Measurements from ENCODE around the gene TBC1D16.

DNA sequence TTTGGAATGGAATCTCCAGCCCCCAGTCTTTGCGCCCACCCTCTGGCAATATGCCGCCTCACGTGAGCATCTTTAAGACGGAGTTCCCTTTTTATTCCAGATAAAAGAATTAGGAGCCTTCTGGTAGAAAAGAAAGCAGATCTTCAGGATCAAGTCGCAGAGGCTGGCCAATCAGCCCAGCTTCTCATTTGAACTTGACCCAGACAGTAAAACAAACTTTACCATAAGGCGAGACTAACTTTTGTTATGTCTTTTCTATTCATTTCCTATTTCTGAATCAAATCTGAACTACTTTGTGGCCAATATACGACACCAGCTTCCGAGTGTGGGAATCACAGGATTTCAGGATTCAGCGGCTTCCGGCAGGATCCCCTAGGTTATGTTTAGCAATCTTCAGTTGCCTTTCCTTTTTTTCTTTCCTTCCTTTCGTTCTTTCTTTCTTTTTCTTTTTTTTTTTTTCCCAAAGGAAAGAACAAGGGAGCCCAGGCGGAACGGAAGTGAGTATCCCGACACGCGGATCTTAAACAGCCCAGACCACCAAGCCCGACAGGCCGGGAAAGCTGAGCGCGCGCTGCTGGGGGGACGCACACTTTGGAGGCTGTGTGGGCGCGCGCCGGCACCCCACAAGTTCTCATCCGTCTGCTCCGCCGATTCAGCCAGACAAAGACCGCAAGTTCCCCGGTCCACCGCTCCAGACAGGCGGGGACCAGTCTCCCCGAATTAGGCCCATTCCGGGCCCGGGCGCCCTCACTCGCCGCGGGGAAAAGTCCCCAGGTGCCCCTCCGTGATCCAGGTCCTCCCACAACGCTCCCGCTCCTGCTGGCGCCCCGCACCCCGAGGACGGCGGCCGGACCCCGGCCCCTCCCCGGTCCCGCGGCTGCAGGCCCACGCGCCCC is 633 bp downstream of the TBC1D16 start:
- TF ChIP-seq, protein P1, sequence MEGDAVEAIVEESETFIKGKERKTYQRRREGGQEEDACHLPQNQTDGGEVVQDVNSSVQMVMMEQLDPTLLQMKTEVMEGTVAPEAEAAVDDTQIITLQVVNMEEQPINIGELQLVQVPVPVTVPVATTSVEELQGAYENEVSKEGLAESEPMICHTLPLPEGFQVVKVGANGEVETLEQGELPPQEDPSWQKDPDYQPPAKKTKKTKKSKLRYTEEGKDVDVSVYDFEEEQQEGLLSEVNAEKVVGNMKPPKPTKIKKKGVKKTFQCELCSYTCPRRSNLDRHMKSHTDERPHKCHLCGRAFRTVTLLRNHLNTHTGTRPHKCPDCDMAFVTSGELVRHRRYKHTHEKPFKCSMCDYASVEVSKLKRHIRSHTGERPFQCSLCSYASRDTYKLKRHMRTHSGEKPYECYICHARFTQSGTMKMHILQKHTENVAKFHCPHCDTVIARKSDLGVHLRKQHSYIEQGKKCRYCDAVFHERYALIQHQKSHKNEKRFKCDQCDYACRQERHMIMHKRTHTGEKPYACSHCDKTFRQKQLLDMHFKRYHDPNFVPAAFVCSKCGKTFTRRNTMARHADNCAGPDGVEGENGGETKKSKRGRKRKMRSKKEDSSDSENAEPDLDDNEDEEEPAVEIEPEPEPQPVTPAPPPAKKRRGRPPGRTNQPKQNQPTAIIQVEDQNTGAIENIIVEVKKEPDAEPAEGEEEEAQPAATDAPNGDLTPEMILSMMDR (IDR thresholded peaks at IDR 0.05) = no peak
- no peak for TF ChIP-seq POLR2A (IDR thresholded peaks at IDR 0.05)

All from esophagus squamous epithelium (tissue), 4 donors.